Activated CD8-positive, alpha-beta memory T cell treated with anti-CD3 and anti-CD28 coated beads, Interleukin-2, amount 50 U/mL, for 1 hour (primary cell): ENCODE measurements around the gene SRRM2.

Experiments used
- DNase-seq: peaks from one replicate; pipeline ENCODE4 v3.0.0-alpha.2; 2020; ENCODE audit errors: extremely low read depth

The SRRM2 gene

GRCh38 chr16:2739625-2740430 lies 12.6 kb upstream of the SRRM2 start:
- DNase-seq, result no peak

- DNase-seq, result no peak
Observed at GRCh38 chr16:2740476-2740875, 12.0 kb upstream of the SRRM2 start.

DNA sequence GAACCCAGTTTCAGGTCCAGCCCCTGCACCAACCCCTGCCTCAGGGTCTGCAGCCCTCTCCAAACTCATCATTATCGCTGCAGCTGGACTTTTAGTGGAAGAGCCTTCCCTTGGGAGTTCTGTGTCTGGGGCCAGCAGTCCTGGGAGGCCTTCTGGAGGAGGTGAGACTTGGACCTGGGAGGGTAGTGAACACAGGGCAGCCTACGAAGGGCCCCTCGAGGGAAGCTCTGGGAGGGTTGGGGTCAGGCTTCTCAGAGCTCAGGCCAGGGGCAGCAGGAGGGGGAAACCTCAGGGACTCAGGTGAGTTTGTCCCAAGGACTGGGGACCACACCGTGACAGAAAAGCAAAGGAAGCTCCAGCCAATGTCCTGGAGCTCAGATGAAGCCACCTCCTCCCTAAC lies 11.3 kb upstream of the SRRM2 start:
- no peak for DNase-seq

- DNase-seq, result no peak
Observed at GRCh38 chr16:2742323-2743006, 10.0 kb upstream of the SRRM2 start.

DNA sequence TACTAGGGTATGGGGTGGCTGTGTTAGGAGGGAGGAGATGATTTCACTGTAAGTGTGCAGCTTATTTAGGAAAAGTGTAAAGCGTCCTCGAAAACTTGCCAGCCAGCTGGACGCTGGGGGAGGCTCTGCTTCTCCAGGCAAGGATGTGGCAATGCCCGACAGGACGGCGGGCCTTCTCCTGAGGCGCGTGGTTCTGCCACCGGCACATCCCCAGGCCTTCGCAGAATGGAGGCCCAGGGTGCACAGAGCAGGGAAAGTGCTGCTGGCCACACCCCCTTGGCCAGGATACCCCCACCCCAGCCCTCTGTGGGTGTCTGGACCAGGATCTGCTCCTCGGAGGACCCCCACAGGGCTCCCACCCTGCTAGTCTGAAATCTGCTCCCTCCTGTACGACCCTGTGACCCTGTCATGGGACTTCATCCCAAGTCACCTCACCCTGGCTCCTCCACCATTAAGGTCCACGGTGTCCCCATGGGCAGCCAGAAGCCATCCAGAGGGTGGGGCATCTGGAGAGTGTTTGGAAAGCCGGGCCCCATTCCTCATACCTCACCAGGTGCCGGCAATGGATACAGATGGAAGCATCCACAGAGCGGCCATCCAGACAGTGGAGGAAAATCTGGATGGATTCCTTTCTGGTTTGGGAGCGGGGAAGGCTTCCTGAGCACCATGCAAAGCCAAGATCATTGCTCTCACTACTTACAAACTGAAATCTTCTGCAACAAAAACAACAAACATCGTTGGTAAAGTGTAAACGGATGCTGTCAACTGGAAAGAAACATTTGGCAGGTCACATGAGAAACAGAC lies 9.2 kb upstream of the SRRM2 start:
- DNase-seq, result no peak

- DNase-seq, result no peak
Observed at GRCh38 chr16:2744711-2745110, 7.7 kb upstream of the SRRM2 start.

GRCh38 chr16:2745116-2745890 lies 7.1 kb upstream of the SRRM2 start:
- DNase-seq, result no peak

DNA sequence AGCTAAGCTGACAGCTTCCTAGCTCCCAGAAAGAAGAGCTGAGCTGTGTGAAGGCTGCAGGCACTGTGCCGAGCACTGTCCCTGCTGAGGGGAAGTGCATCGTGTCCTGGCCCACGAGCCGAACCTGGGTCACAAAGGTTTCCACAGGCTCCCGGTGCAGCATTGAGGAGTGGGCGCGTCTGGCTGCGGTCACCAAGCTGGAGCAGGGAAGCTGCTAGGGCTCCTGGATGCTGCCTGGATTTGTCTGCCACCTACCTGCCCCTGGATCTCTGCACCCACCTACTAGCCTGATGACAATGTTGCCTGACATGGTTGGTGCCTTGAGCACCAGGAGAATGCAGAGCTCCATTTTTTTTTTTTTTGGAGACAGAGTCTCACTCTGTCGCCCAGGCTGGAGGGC lies 6.5 kb upstream of the SRRM2 start:
- no peak for DNase-seq

DNA sequence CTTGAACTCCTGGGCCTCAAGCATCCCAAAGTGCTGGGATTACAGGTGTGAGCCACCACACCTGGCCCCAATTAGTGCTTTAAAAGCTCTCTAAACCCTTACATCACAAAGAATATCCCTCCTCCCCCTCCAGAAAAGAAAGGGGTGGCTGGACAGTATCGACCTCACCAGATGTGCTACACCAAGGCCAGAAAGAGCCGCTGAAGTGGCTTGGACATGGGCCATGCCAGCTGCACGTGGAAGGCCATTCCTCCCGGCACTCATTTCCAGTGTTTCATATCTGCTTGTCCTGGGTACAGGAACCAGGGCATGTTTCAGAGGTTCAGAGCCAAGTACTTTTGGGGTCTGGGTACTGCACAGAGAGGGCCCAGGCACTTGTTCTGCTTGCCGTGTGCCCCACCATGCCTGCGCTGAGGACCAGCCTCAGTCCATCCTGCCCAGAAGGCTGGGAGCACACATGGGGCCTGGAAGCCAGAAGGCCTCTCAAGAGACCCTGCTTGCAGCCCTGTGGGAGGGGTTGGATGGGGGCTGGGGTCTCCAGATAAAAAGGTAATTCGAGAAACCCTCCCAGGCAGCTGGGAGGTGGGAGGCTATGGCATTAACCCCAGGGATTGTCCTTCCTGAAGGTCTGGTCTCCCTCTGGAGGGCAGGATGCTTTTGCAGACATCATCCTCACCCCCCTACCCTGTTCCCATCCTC lies 3.5 kb upstream of the SRRM2 start:
- DNase-seq, result no peak

- DNase-seq, result no peak
Observed at GRCh38 chr16:2749476-2749875, 3.0 kb upstream of the SRRM2 start.

DNA sequence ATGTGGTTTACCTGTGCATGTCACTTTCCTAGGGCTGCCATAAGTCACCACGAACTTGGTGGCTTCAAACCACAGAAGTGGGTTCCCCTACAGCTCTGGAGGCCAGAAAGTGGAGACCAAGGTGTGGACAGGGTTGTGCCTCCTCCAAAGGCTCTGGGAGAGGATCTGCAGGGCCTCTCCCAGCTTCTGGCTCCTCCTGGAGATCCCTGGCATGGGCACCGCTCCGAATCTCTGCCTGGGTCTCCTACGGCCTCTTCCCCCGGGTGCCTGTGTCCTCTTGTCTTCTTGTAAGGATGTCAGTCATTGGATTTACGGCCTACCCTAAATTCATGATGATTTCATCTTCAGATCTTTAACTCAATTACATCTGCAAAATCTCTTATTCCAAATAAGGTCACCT lies 2.5 kb upstream of the SRRM2 start:
- no peak for DNase-seq

DNA sequence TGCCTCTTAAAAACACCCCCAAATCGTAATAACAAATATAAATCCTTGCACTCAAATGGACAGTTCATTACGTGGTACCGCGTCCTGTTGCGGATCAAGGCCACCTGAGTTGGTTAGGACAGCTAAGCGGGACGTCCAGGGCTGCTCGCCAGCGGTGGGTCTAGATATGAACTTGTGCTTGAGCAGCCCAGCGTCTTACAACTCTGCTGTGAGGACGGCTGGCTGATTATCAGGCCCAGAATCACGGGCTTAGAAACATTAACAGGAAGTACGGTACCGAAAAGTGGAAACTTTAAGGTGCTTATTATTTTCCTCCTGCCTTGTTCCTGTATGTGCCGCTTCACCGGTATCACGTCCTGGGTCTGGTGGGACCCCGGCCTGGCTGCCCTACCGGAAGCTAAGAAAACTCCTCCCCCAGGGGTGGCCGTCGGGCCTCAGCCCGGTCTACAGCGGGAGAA lies 832 bp upstream of the SRRM2 start:
- no peak for DNase-seq

- DNase-seq, result peak; percentile 13
Observed at GRCh38 chr16:2752850-2753732, 653 bp downstream of the SRRM2 start.

DNA sequence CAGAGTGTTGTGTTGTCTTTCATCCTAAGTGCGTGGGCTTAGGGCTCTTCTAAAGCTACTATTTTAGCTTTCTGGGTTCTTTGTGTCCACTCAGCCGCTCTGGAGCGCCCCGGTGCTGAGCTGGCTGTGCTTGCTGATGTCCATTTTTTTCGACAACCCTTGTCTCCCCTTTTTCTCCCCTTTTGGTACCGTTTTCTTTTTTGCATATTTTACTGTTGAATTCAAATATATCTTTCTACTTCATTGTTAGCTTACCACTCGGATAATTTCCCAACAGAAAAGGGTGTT lies 1.2 kb downstream of the SRRM2 start:
- no peak for DNase-seq

DNA sequence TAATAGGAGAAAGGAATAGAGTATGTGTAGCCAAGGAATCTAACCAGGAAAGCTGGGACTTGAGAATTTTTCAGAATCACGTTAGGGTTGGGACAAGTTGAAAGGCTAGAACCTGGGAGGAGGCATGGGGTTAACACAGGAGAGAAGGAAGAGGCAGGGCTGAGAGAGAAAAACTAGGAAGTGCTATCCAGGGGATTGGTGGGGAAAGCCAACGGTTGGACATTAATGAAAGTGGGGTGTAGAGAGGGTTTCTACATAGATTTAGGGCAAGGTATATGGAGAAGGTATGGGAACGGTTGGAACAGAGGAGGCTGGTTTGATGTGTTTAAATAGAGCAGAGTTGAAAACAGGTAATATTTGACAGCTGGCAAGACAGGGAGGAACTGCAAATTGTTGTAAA lies 2.7 kb downstream of the SRRM2 start:
- no peak for DNase-seq

DNA sequence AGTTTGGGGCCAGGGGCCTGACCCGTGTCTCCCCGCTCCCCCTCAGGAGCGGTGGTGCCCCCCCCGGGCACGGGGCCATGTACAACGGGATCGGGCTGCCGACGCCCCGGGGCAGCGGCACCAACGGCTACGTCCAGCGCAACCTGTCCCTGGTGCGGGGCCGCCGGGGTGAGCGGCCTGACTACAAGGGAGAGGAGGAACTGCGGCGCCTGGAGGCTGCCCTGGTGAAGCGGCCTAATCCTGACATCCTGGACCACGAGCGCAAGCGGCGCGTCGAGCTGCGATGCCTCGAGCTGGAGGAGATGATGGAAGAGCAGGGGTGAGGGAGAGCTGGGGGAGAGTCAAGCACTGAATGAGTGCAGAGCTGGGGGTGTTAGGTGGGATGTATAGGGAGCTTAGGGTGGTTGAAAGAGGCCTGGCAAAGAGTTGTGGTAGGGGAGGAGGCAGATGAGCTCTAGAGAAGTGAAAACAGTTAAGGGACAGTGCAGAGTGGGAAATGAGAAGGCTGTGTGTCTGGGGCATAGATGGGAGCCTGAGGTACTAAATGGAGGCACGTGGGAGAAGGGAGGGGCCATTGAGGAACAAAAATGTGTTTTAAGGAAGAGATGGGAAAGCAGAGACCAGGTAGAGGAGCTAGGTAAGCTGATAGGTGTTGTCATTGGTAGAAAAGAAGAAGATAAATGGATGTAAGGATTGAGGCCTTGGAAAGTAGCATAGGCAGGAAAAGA lies 4.0 kb downstream of the SRRM2 start:
- DNase-seq, result no peak

GRCh38 chr16:2757344-2757743 lies 4.9 kb downstream of the SRRM2 start:
- no peak for DNase-seq

DNA sequence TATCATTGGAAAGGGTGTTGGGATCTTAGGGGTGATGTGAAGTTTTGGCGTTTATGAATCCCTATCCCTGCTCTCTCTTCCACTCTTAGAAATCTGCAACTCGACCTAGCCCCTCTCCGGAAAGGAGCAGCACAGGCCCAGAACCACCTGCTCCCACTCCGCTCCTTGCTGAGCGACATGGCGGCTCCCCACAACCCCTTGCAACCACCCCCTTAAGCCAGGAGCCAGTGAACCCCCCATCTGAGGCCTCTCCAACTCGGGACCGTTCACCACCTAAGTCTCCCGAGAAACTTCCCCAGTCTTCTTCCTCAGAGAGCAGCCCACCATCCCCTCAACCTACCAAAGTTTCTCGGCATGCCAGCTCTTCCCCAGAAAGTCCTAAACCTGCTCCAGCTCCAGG lies 9.0 kb downstream of the SRRM2 start:
- DNase-seq, result no peak

DNA sequence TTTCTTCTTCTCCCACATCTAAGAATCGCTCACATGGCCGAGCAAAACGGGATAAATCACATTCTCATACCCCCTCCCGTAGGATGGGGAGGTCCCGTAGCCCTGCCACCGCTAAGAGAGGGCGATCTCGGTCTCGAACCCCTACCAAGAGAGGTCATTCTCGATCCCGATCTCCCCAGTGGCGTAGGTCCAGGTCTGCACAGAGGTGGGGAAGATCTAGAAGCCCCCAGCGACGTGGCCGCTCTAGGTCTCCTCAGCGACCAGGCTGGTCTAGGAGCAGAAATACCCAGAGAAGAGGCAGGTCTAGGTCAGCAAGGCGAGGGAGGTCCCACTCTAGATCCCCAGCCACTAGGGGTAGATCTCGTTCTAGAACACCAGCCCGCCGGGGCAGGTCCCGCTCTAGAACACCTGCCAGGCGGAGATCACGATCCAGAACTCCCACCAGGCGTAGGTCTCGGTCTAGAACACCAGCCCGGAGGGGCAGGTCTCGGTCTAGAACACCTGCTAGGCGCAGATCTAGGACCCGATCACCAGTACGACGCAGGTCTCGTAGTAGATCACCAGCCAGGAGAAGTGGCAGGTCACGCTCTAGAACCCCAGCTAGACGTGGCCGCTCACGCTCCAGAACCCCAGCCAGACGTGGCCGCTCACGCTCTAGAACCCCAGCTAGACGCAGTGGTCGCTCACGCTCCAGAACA lies 9.6 kb downstream of the SRRM2 start:
- DNase-seq, result no peak
